PC-3 (cell line): ENCODE data around the gene GRIP2. TPM values are rescaled to one million over a fixed set of nuclear protein-coding genes. Genes with fewer than 3 reads are reported as not detected.

ENCODE experiments used
- ATAC-seq: fragments of 200-7000 bp; cut with Tn5 transposase; 2 replicates; pipeline ENCODE4 v1.9.1; 2020; ENCODE audit warnings: mild to moderate bottlenecking, moderate library complexity
- BruUV-seq: library from RNA; stranded (reverse); fragments of 400-500 nt; replicated peaks from 2 replicates; lab custom pipeline; 2021; lab: Mats Ljungman, UMichigan
- CTCF ChIA-PET: fragments of 300-600 bp; sonication (Branson Sonifier 250); formaldehyde crosslinking; loops from one replicate; lab custom pipeline; 2022; ENCODE audit warnings: antibody characterized with exemption; lab: Charles Lee
- POLR2A ChIA-PET: fragments of 300-600 bp; sonication (Branson Sonifier 250); formaldehyde crosslinking; loops from one replicate; lab custom pipeline; 2022; ENCODE audit warnings: antibody characterized with exemption; ENCODE audit not compliant: unreplicated experiment; lab: Charles Lee
- DNase-seq: peaks from one replicate; pipeline ENCODE4 v3.0.0-alpha.2; 2015
- H2AFZ ChIP-seq: fragments of 300-600 bp; sonication (generic); 2 replicates; pipeline ENCODE4 v1.6.0; 2016; ENCODE audit warnings: antibody characterized with exemption, low read length
- H3F3A ChIP-seq: fragments of 300-600 bp; sonication (generic); one replicate; pipeline ENCODE4 v1.6.0; 2017; ENCODE audit warnings: antibody characterized with exemption, low read length, control low read depth, mild to moderate bottlenecking; ENCODE audit not compliant: unreplicated experiment
- H3K27ac ChIP-seq: fragments of 300-600 bp; sonication (generic); 2 replicates; pipeline ENCODE4 v1.5.1; 2016; ENCODE audit warnings: mild to moderate bottlenecking, low read length
- H3K27me3 ChIP-seq: fragments of 300-600 bp; sonication (generic); 2 replicates; pipeline ENCODE4 v1.6.1; 2016; ENCODE audit warnings: low read length, mixed read lengths
- H3K36me3 ChIP-seq: fragments of 300-600 bp; sonication (generic); 2 replicates; pipeline ENCODE4 v1.6.1; 2016; ENCODE audit warnings: low read depth, mixed run types, low read length, mixed read lengths
- H3K4me1 ChIP-seq: fragments of 300-600 bp; sonication (generic); 2 replicates; pipeline ENCODE4 v1.5.1; 2016; ENCODE audit warnings: low read length; ENCODE audit not compliant: insufficient read depth
- H3K4me2 ChIP-seq: fragments of 300-600 bp; sonication (generic); 2 replicates; pipeline ENCODE4 v1.6.0; 2016; ENCODE audit warnings: low read length
- H3K4me3 ChIP-seq: fragments of 300-600 bp; sonication (generic); 2 replicates; pipeline ENCODE4 v1.5.1; 2016; ENCODE audit warnings: mild to moderate bottlenecking, low read length, mixed read lengths
- H3K79me2 ChIP-seq: fragments of 300-600 bp; sonication (generic); 2 replicates; pipeline ENCODE4 v1.6.1; 2017; ENCODE audit warnings: low read length, mixed read lengths
- H3K9ac ChIP-seq: fragments of 300-600 bp; sonication (generic); 2 replicates; pipeline ENCODE4 v1.6.0; 2016; ENCODE audit warnings: mild to moderate bottlenecking, low read length
- H3K9me2 ChIP-seq: fragments of 300-600 bp; sonication (generic); replicated peaks from 2 replicates; pipeline ENCODE4 v1.6.1; 2016; ENCODE audit warnings: mixed run types, low read length, mixed read lengths
- H3K9me3 ChIP-seq: fragments of 300-600 bp; sonication (generic); 2 replicates; pipeline ENCODE4 v1.6.1; 2016; ENCODE audit warnings: low read length, mixed read lengths
- H4K20me1 ChIP-seq: fragments of 300-600 bp; sonication (generic); 2 replicates; pipeline ENCODE4 v1.6.1; 2016; ENCODE audit warnings: low read length, mixed read lengths
- CTCF ChIP-seq: fragments of 300-600 bp; sonication (generic); conservative IDR thresholded peaks from 2 replicates; pipeline ENCODE4 v1.5.1; 2017; ENCODE audit warnings: antibody characterized with exemption, low read depth, mild to moderate bottlenecking, low read length
- EZH2 ChIP-seq: fragments of 300-600 bp; sonication (generic); IDR thresholded peaks from one replicate; pipeline ENCODE4 v1.6.1; 2017; ENCODE audit warnings: antibody characterized with exemption, mild to moderate bottlenecking, low read length; ENCODE audit not compliant: unreplicated experiment
- EZH2phosphoT487 ChIP-seq: fragments of 300-600 bp; sonication (generic); IDR thresholded peaks from 2 replicates; pipeline ENCODE4 v1.6.1; 2018; ENCODE audit warnings: mild to moderate bottlenecking, antibody characterized with exemption, low read length, borderline replicate concordance
- intact Hi-C: fragments of 100-400 bp; cut with micrococcal nuclease; formaldehyde crosslinking; loops from 2 replicates; pipeline ENCODE4 v1.9.0; 2023
- total RNA-seq: library from RNA; depleted of rRNA; stranded (reverse); fragments of >200 nt; gene quantifications from 2 replicates; pipeline ENCODE4 v1.2.3, GENCODE V29; 2014

Gene GRIP2
- total RNA-seq, 1 experiment from 2014 or later: 0.36 TPM

DNA sequence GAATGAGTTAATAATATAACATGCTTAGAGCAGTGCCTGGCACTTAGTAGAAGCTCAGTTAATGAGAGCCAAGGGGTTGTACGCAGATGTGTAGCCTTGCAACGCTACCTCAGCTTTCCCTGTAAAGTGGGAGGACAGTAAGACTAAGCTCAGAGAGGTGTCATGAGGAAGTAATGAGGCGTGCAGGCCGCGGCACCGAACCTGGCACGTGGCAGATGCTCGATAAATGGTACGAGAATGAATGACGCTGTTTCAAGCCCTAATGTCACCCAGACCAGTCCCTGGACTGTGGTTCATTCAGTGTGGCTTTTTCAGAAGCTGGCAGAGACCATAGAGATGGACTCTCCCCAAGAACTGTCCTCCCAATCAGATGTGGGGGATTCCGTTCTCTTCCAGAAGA, 21.2 kb downstream of the GRIP2 start:
- BruUV-seq: no TSS peak
- Histone ChIP-seq H3K27ac (no peak overlapping the region), H3K4me1 (no peaks in the 10 kb centered on the region), H4K20me1 (no peaks in the 10 kb centered on the region), H3K27me3 (no peaks in the 10 kb centered on the region), H3K4me3 (no peak overlapping the region), H3F3A (no peaks in the 10 kb centered on the region), H3K36me3 (no peaks in the 10 kb centered on the region), H3K4me2 (no peak overlapping the region), H3K79me2 (no peaks in the 10 kb centered on the region), H3K9me3 (no peaks in the 10 kb centered on the region), H2AFZ (no peak overlapping the region), H3K9ac (no peak overlapping the region), H3K9me2 (no peaks in the 10 kb centered on the region)
- intact Hi-C loops: no loop called here
- no peak for TF ChIP-seq EZH2phosphoT487
- no peak for TF ChIP-seq CTCF
- TF ChIP-seq EZH2: no peak
- ChIA-PET CTCF (no interaction called here), POLR2A (no interaction called here)
- ATAC-seq (no peak), DNase-seq (no peak)

- ATAC-seq (no peak), DNase-seq (no peak)
- H3K4me1 ChIP-seq: no peaks in the 10 kb centered on the region
- TF ChIP-seq EZH2phosphoT487: no peak
- TF ChIP-seq EZH2: no peak
- TF ChIP-seq CTCF: no peak
- H3K79me2 ChIP-seq: no peaks in the 10 kb centered on the region
- H3K9ac ChIP-seq: no peak overlapping the region
- H4K20me1 ChIP-seq: no peaks in the 10 kb centered on the region
- POLR2A ChIA-PET: no interaction called here
- H3F3A ChIP-seq: no peaks in the 10 kb centered on the region
- H3K36me3 ChIP-seq: no peaks in the 10 kb centered on the region
- H2AFZ ChIP-seq: no peak overlapping the region
- no peaks in the 10 kb centered on the region for H3K9me2 ChIP-seq
- no peak overlapping the region for H3K27ac ChIP-seq
- no peaks in the 10 kb centered on the region for H3K27me3 ChIP-seq
- H3K9me3 ChIP-seq: no peaks in the 10 kb centered on the region
- H3K4me2 ChIP-seq: no peak overlapping the region
- CTCF ChIA-PET: no interaction called here
- BruUV-seq: no TSS peak
- H3K4me3 ChIP-seq: no peak overlapping the region
- intact Hi-C loops: no loop called here
These were observed 21.7 kb downstream of the GRIP2 start for GRCh38 chr3:14518432-14518802.

GRCh38 chr3:14517601-14518431, 22.3 kb downstream of the GRIP2 start:
- Histone ChIP-seq H3K4me2 (no peak overlapping the region), H3K36me3 (no peaks in the 10 kb centered on the region), H3K27ac (no peak overlapping the region), H3K27me3 (no peaks in the 10 kb centered on the region), H3K9ac (no peak overlapping the region), H2AFZ (no peak overlapping the region), H3K9me2 (no peaks in the 10 kb centered on the region), H3K9me3 (no peaks in the 10 kb centered on the region), H4K20me1 (no peaks in the 10 kb centered on the region), H3K4me3 (no peak overlapping the region), H3K4me1 (no peaks in the 10 kb centered on the region), H3F3A (no peaks in the 10 kb centered on the region), H3K79me2 (no peaks in the 10 kb centered on the region)
- ChIA-PET CTCF (no interaction called here), POLR2A (no interaction called here)
- no TSS peak for BruUV-seq
- no peak for DNase-seq
- TF ChIP-seq EZH2 (no peak), EZH2phosphoT487 (no peak), CTCF (no peak)
- ATAC-seq: peak; percentile 21; the same call in 1 of the 2 replicates
- intact Hi-C loops: no loop called here
